CD14-positive monocyte (primary cell): ENCODE results near the gene SPATA45. TPM values are rescaled to one million over a fixed set of nuclear protein-coding genes. Genes with fewer than 3 reads are reported as not detected.

ENCODE experiments used
- DNase-seq, 3 donors: peaks; one replicate each; pipeline ENCODE4 v3.0.0-alpha.2; 2011 to 2022
- H2AFZ ChIP-seq: 2 replicates; pipeline ENCODE4 v1.6.0; 2012; ENCODE audit warnings: mild to moderate bottlenecking, low read depth, low read length, inconsistent platforms; ENCODE audit not compliant: insufficient read depth, poor library complexity, severe bottlenecking
- H3K27ac ChIP-seq, 2 donors: 1 replicate in 1 of 2; 2 replicates in 1 of 2; pipeline ENCODE4 v1.5.1; 2012 to 2013; ENCODE audit warnings: low read length in 2 of 2, control low read depth in 1 of 2, inconsistent platforms in 1 of 2, low read depth in 1 of 2, mild to moderate bottlenecking in 1 of 2
- H3K27me3 ChIP-seq, 2 donors: one replicate each; pipeline versions ENCODE4 v1.6.0 to v1.6.1; 2011 to 2013; ENCODE audit warnings: low read length in 2 of 2; ENCODE audit not compliant: control insufficient read depth in 2 of 2, insufficient read depth in 2 of 2
- H3K36me3 ChIP-seq, 2 donors: replicated peaks in 1 of 2; 1 replicate in 1 of 2; 2 replicates in 1 of 2; pipeline versions ENCODE4 v1.5.1 to v1.6.1; 2012 to 2013; ENCODE audit warnings: low read length in 2 of 2, control low read depth in 1 of 2, inconsistent platforms in 1 of 2, mild to moderate bottlenecking in 1 of 2; ENCODE audit not compliant: insufficient read depth in 2 of 2, control insufficient read depth in 1 of 2
- H3K4me1 ChIP-seq, 2 donors: 1 replicate in 1 of 2; 2 replicates in 1 of 2; pipeline versions ENCODE4 v1.5.1 to v1.6.1; 2012 to 2013; ENCODE audit warnings: low read length in 2 of 2, control low read depth in 1 of 2, inconsistent platforms in 1 of 2, mild to moderate bottlenecking in 1 of 2, moderate library complexity in 1 of 2; ENCODE audit not compliant: insufficient read depth in 2 of 2, control insufficient read depth in 1 of 2
- H3K4me2 ChIP-seq: replicated peaks from 2 replicates; pipeline ENCODE3; 2012; ENCODE audit warnings: low read length, moderate library complexity, mild to moderate bottlenecking; ENCODE audit not compliant: poor library complexity, severe bottlenecking; ENCODE audit errors: extremely low read depth
- H3K4me3 ChIP-seq, 3 experiments: fragments of 200-600 bp in 1 of 3; sonication (generic) in 1 of 3; replicated peaks in 1 of 3; 1 replicate in 2 of 3; 2 replicates in 1 of 3; pipeline ENCODE4 v1.5.1; 2011 to 2013; ENCODE audit warnings: low read length in 3 of 3, mild to moderate bottlenecking in 3 of 3, control low read depth in 2 of 3, low read depth in 2 of 3, inconsistent platforms in 1 of 3, moderate library complexity in 1 of 3
- H3K79me2 ChIP-seq: 2 replicates; pipeline ENCODE4 v1.6.0; 2012; ENCODE audit warnings: mild to moderate bottlenecking, control low read depth, inconsistent platforms, low read length, moderate library complexity; ENCODE audit not compliant: insufficient read depth
- H3K9ac ChIP-seq: 2 replicates; pipeline ENCODE4 v1.6.0; 2017; ENCODE audit warnings: low read length, mild to moderate bottlenecking; ENCODE audit not compliant: insufficient read depth, poor library complexity, severe bottlenecking
- H3K9me3 ChIP-seq, 2 donors: replicated peaks in 1 of 2; 1 replicate in 1 of 2; 2 replicates in 1 of 2; pipeline versions ENCODE4 v1.5.1 to v1.6.1; 2012 to 2013; ENCODE audit warnings: low read length in 2 of 2, control low read depth in 1 of 2; ENCODE audit not compliant: control insufficient read depth in 1 of 2, insufficient read depth in 1 of 2
- H4K20me1 ChIP-seq: 2 replicates; pipeline ENCODE4 v1.6.0; 2012; ENCODE audit warnings: mild to moderate bottlenecking, low read length, control low read depth, moderate library complexity; ENCODE audit not compliant: insufficient read depth
- H3K27ac Mint-ChIP-seq, 7 donors: one replicate each; pipeline ENCODE4 v1.8.0; 2020; ENCODE audit warnings: mild to moderate bottlenecking in 7 of 7, mixed read lengths in 7 of 7, moderate library complexity in 6 of 7, inconsistent platforms in 2 of 7
- H3K27me3 Mint-ChIP-seq, 3 donors: one replicate each; pipeline ENCODE4 v1.8.0; 2021 to 2022; ENCODE audit warnings: low read depth in 3 of 3, mild to moderate bottlenecking in 3 of 3, mixed read lengths in 3 of 3, moderate library complexity in 3 of 3, inconsistent platforms in 1 of 3
- H3K36me3 Mint-ChIP-seq, 2 donors: one replicate each; pipeline ENCODE4 v1.8.0; 2020; ENCODE audit warnings: mixed read lengths in 2 of 2, inconsistent platforms in 1 of 2, mild to moderate bottlenecking in 1 of 2
- H3K4me1 Mint-ChIP-seq: one replicate; pipeline ENCODE4 v1.8.0; 2020; ENCODE audit warnings: mild to moderate bottlenecking, mixed read lengths
- H3K4me3 Mint-ChIP-seq, 2 donors: one replicate each; pipeline ENCODE4 v1.8.0; 2020; ENCODE audit warnings: mild to moderate bottlenecking in 2 of 2, mixed read lengths in 2 of 2, moderate library complexity in 1 of 2
- H3K9me3 Mint-ChIP-seq, 7 donors: one replicate each; pipeline ENCODE4 v1.8.0; 2020 to 2022; ENCODE audit warnings: mixed read lengths in 7 of 7, mild to moderate bottlenecking in 6 of 7, moderate library complexity in 6 of 7, inconsistent platforms in 2 of 7
- WGBS: methylation state at CpG from one replicate; pipeline ENCODE4 v1.1.5; 2013; ENCODE audit warnings: missing lambda C conversion rate; ENCODE audit not compliant: insufficient coverage; 5-methylcytosine and 5-hydroxymethylcytosine counted together
- intact Hi-C, 2 donors: fragments of 100-400 bp; cut with micrococcal nuclease; formaldehyde crosslinking; loops; one replicate each; pipeline versions ENCODE4 v1.15.0 to v1.15.1; 2023
- polyA plus RNA-seq, 3 donors: library from polyadenylated mRNA; depleted of rRNA in 1 of 3; unstranded in 2 of 3; stranded (reverse) in 1 of 3; fragments of 300-500 nt in 2 of 3; fragments of >200 nt in 1 of 3; fragmentation: Illumina TruSeq in 2 of 3; gene quantifications; 1 replicate in 2 of 3; 2 replicates in 1 of 3; pipeline ENCODE4 v1.2.3, GENCODE V29; 2012 to 2021
- TF ChIP-seq, protein P1 (sequence below): fragments of 200-600 bp; IDR thresholded peaks from one replicate; pipeline ENCODE4 v1.8.0; 2022; ENCODE audit warnings: antibody characterized with exemption, mild to moderate bottlenecking

SPATA45 gene
- polyA plus RNA-seq, 3 donors = 0.29 TPM; not detected in 2

DNA sequence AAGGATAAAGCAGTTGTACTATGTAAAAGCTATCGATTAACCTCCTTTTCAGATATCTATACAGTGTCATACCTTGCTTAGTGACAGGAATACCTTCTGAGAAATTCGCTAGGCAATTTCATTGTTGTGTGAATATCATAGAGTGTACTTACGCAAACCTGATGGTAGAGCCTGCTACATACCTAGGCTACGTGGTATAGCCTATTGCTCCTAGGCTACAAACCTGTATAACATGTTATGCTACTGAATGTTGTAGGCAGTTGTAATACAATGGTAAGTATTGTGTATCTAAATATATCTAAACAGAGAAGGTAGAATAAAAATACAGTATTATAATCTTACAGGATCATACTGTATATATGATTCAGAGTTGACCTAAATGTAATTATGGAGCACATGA, 37.1 kb upstream of the SPATA45 start:
- H3K27ac Mint-ChIP-seq = no peak overlapping the region
- no peaks in the 10 kb centered on the region for H3K9me3 ChIP-seq
- peaks cover 63 to 95% of the 10 kb centered on the region in 2 donors for H3K36me3 ChIP-seq
- H3K9ac ChIP-seq = no peak overlapping the region
- TF ChIP-seq, protein P1, sequence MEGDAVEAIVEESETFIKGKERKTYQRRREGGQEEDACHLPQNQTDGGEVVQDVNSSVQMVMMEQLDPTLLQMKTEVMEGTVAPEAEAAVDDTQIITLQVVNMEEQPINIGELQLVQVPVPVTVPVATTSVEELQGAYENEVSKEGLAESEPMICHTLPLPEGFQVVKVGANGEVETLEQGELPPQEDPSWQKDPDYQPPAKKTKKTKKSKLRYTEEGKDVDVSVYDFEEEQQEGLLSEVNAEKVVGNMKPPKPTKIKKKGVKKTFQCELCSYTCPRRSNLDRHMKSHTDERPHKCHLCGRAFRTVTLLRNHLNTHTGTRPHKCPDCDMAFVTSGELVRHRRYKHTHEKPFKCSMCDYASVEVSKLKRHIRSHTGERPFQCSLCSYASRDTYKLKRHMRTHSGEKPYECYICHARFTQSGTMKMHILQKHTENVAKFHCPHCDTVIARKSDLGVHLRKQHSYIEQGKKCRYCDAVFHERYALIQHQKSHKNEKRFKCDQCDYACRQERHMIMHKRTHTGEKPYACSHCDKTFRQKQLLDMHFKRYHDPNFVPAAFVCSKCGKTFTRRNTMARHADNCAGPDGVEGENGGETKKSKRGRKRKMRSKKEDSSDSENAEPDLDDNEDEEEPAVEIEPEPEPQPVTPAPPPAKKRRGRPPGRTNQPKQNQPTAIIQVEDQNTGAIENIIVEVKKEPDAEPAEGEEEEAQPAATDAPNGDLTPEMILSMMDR = no peak
- H3K9me3 Mint-ChIP-seq = peaks cover 0 to 4% (median 0%) of the 10 kb centered on the region in 7 donors
- H3K27me3 ChIP-seq = no peaks in the 10 kb centered on the region
- DNase-seq = no peak
- peaks cover 57 to 62% of the 10 kb centered on the region in 2 donors for H3K36me3 Mint-ChIP-seq
- H3K4me2 ChIP-seq = no peak overlapping the region
- H3K4me1 ChIP-seq = no peaks in the 10 kb centered on the region
- H2AFZ ChIP-seq = no peak overlapping the region
- H3K4me1 Mint-ChIP-seq = no peaks in the 10 kb centered on the region
- intact Hi-C loops = no loop called here
- no peak overlapping the region for H3K4me3 ChIP-seq
- H3K27ac ChIP-seq = no peak overlapping the region
- WGBS = no CpG with 5 or more reads among the region's 4 CpGs
- H3K79me2 ChIP-seq = no peaks in the 10 kb centered on the region
- no peaks in the 10 kb centered on the region for H4K20me1 ChIP-seq
- H3K27me3 Mint-ChIP-seq = no peaks in the 10 kb centered on the region
- no peak overlapping the region for H3K4me3 Mint-ChIP-seq

DNA sequence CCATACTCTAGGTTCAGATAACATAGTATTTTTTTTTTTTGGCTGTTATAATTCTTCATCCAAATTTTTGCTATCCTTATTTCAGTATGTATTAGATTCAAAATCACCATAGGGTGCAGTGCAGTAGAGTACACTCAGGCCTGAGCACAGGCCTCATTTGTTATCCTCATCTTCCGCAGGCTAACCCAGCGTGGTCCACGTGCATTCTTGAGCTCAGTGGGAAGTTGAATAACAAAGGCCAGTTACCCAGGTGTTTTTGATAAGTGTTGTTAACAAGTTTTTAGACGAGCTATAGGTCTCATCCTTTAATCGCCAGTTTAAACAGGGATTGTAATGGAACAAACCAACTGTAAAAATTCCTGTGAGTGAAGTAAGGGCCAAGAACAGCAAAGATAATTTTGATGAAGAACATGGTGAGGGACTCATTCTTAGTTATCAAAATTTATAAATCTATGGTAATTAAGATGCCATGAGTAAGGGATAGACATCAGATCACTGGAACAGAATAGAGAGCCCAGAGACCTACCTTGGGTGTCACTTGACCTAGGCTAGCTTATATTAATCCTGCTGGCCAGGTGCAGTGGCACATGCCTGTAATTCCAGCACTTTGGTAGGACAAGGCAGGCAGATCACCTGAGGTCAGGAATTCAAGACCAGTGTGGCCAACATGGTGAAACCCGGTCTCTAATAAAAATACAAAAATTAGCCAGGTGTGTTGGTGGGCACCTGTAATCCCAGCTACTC, 32.7 kb upstream of the SPATA45 start:
- H3K27me3 Mint-ChIP-seq = no peaks in the 10 kb centered on the region
- WGBS = 90% methylated on average over 2 of the region's 6 CpGs
- peaks cover 49 to 58% of the 10 kb centered on the region in 2 donors for H3K36me3 Mint-ChIP-seq
- Histone ChIP-seq H3K27ac (no peak overlapping the region), H3K27me3 (no peaks in the 10 kb centered on the region), H4K20me1 (no peaks in the 10 kb centered on the region), H3K9me3 (no peaks in the 10 kb centered on the region), H3K79me2 (no peaks in the 10 kb centered on the region), H2AFZ (no peak overlapping the region), H3K4me3 (no peak overlapping the region), H3K4me1 (no peaks in the 10 kb centered on the region), H3K36me3 (peaks cover 57 to 85% of the 10 kb centered on the region in 2 donors), H3K4me2 (no peak overlapping the region), H3K9ac (no peak overlapping the region)
- no peak overlapping the region for H3K27ac Mint-ChIP-seq
- intact Hi-C loops = no loop called here
- H3K9me3 Mint-ChIP-seq = peaks cover 0 to 2% (median 0%) of the 10 kb centered on the region in 7 donors
- TF ChIP-seq, protein P1 = no peak
- DNase-seq = no peak
- no peaks in the 10 kb centered on the region for H3K4me1 Mint-ChIP-seq
- no peak overlapping the region for H3K4me3 Mint-ChIP-seq
